GM11168 (cell line): ENCODE data around the gene RACK1.
"Not testable (repeated sequence)": the region's sequence is repeated elsewhere in the genome, so short reads cannot be mapped to it uniquely, and the experiment has no call there.

Experiments used
- in situ Hi-C: fragments of 300-500 bp; cut with MboI; formaldehyde crosslinking; loops from one replicate; pipeline ENCODE4 v1.12.0; 2022; ENCODE audit warnings: low sequenced_read_pairs; ENCODE audit not compliant: unreplicated experiment

The RACK1 gene

DNA sequence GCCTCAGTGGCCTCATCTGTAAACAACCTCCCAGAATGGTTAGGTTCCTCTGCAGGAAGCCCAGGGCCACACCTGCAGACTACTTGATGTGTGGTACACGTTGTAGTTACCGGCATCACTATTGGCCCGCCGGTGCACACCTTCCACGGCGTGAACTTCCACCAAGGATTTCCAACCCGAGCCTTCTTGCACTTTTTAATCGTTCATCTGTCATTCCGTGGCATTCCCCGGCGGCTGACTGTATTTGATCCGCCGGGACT is 26.0 kb downstream of the RACK1 start:
- in situ Hi-C loops: no loop called here

GRCh38 chr5:181217111-181217802 is 26.4 kb downstream of the RACK1 start:
- in situ Hi-C loops: no loop called here

- in situ Hi-C loops: no loop called here
Measured at GRCh38 chr5:181215997-181216989, 27.4 kb downstream of the RACK1 start.

GRCh38 chr5:181214249-181214648 is 29.5 kb downstream of the RACK1 start:
- in situ Hi-C loops: not testable (repeated sequence)

GRCh38 chr5:181212934-181213333 is 30.8 kb downstream of the RACK1 start:
- in situ Hi-C loops: no loop called here

DNA sequence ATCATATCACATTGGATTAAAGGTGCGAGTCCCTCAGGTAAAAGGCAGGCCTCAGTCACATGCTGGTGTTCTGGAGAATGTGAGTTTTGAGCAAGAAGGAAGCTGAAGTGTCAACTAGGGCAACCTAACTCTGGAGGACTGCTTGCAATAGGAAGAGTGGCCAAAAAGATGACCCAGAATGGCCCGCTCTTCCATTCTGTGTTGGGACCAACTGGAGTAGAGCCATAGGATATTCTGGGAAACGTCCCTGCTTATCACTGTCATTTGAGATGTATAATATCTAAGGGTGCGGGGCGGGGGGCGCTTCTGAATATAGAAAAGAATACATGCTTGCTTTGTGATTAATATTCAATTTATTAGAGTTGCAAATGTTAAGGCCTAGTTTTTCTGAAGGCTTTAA is 31.6 kb downstream of the RACK1 start:
- in situ Hi-C loops: no loop called here

DNA sequence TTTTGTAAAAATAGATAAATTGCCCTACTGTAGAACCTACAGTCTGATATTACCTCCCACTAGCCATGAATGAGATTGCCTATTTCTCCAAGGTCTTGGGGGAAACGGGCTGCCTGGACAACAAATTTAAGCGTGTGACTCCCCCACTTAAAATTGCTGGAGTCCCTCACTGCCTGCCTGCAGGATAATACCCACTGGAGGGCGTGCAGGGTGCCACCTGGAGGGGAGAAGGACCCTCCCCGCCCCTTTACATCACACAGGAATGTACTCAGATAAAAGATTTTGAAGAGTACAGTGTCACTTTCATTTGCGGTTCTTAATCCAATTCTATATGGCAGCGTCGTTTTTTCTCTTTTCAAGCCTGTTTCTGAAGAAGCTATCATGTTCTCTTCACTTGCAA is 32.5 kb downstream of the RACK1 start:
- in situ Hi-C loops: no loop called here

- in situ Hi-C loops: not testable (repeated sequence)
Measured at GRCh38 chr5:181210698-181211097, 33.0 kb downstream of the RACK1 start.

DNA sequence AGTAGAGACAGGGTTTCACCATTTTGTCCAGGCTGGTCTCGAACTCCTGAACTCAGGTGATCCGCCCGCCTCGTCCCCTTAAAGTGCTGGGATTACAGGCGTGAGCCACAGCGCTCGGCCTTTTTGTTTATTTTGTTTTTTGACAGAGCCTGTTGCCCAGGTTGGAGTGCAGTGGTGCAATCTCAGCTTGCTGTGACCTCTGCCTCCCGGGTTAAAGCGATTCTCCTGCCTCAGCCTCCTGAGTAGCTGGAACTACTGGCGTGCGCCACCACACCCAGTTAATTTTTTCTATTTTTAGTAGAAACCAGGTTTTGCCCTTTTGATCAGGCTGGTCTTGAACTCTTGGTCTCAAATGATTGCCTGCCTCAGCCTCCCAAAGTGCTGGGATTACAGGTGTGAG is 33.6 kb downstream of the RACK1 start:
- in situ Hi-C loops: not testable (repeated sequence)

DNA sequence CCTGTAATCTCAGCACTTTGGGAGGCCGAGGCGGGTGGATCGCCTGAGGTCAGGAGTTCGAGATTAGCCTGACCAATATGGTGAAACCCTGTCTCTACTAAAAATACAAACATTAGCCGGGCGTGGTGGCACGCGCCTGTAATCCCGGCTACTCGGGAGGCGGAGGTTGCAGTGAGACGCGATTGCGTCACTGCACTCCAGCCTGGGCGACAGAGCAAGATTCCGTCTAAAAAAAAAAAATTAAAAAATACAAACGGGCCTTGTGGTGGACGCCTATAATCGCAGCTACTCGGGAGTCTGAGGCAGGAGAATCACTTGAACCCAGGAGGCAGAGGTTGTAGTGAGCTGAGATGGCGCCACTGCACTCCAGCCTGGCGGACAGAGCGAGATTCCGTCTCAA is 34.7 kb downstream of the RACK1 start:
- in situ Hi-C loops: not testable (repeated sequence)

- in situ Hi-C loops: no loop called here
Measured at GRCh38 chr5:181207960-181208253, 35.8 kb downstream of the RACK1 start.

DNA sequence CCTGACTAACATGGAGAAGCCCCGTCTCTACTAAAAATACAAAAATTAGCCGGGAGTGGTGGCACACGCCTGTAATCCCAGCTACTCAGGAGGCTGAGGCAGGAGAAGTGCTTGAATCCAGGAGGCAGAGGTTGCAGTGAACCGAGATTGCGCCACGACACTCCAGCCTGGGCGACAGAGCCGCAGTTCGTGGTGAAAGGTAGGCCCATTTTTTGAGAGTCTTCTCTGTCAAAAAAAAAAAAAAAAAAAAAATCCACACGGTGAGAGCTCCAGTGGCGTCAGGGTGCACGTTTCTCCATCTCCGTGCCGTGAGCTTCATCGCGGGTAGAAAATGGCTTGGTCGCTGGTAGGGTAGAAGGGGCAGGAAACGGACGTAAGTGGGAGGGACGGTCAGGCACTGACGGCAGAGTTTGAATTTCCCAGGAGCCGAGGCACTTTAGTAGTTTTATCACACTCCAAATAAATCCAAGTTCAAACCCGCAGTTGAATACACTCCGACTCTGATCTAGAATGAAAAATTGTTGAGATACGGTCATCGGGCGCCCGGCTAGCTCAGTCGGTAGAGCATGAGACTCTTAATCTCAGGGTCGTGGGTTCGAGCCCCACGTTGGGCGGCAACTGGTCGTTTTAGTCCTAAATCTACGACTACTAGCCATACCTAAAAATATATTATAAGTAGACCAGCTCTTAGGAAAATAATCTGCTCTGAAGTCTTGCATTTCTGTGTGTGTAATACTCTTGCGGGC is 36.3 kb downstream of the RACK1 start:
- in situ Hi-C loops: no loop called here

GRCh38 chr5:181205761-181206649 is 37.7 kb downstream of the RACK1 start:
- in situ Hi-C loops: no loop called here

GRCh38 chr5:181204826-181205760 is 38.6 kb downstream of the RACK1 start, which contains the start of gene TRIM7:
Gene TRIM7, minus strand, starts transcription at chr5:181205196. Its CDS starts 86 bp downstream, at chr5:181205110.
- in situ Hi-C loops: no loop called here

DNA sequence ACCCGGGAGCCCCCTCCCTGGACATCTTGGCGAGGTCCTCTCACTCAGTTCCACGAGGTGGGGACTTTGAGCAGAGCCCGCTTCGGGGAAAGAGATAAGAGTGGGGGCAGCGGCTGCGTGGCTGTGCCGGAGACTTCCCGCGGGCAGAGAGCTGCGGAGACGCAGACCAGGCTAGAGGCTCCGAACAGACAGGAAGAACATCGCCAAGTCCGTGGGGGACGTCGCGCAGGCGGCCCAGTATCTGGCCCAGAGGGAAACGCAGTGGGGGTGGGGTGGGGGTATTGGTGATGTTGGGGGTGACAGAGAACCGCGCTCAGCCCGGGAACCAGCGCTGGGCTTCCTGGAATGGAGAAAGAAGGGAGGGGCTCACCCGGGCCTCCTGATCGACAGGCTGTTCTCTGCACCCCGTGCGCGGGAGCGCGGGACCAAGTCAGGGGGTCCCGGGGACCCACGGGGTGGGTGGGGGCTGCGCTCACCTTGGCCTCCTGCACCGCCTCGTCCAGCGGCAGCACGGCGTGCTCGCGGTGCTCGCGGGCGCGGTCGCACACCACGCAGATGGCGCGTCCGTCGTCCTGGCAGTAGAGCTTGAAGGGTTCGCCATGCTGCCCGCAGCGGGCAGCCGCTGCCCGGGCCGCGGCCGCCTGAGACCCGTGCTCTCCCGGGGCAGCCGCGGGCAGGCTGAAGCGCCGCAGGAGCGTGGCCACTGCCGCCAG is 39.4 kb downstream of the RACK1 start:
- in situ Hi-C loops: no loop called here

DNA sequence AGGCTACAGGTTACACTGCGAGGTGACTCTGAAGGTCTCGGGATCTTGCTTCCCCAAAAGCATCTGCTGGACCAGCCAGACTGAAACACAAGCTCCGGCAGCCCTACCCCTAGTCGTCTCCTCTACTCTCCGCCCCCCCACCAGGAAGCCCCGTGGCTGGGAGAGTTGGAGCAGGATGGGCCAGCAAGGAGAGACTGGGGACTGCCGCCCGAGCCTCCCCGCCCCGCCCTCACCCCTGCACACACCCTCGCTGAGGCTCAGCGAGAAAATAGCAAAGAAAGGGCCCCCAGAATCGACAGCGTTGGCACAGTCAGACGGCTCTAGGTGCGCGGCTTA is 40.0 kb downstream of the RACK1 start:
- in situ Hi-C loops: no loop called here

DNA sequence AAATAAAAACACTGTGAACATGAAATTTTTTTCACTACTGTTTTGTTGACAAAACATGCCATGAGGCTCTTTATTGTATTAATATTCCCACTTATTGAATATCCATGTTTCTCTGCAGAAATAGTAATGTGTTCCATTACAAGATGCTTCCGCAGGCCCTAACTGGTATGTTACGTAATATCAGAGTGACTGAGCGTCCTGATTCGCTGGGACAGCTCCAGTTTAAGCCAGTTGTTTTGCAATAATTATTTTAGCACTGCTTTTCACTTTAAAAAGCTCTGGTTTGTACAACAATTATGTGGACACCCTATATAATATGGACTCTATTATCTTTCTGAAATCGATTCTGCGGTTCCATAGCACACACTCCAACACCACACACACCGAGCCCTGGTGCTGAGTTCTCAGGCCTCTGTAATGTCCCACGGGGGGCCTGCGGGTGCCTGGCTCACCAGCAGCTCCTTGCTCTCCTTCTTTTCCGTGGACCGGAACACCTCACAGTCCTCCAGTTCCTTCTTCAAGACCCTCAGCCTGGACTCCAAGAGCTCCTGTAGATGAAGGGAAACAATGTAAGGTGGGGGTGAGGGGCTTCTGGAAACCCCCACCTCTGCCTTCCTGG is 40.5 kb downstream of the RACK1 start:
- in situ Hi-C loops: no loop called here

GRCh38 chr5:181200816-181201215 is 42.9 kb downstream of the RACK1 start:
- in situ Hi-C loops: no loop called here
